Heart left ventricle (tissue), 13 donors: ENCODE results near the gene ANKRD18A.
"Not testable (repeated sequence)": the region's sequence is repeated elsewhere in the genome, so short reads cannot be mapped to it uniquely, and the experiment has no call there.

ENCODE experiments used
- POLR2A ChIP-seq, 2 donors: fragments of 450-650 bp; IDR thresholded peaks; one replicate each; pipeline ENCODE4 v1.6.1; 2017; ENCODE audit warnings: antibody characterized with exemption in 2 of 2, mild to moderate bottlenecking in 2 of 2, moderate library complexity in 2 of 2
- TF ChIP-seq, protein P1 (sequence below), 12 donors: fragments of 200-600 bp; sonication (generic) in 4 of 12; IDR thresholded peaks; one replicate each; pipeline versions ENCODE4 v1.5.0 to v1.8.0; 2018 to 2022; ENCODE audit warnings: antibody characterized with exemption in 12 of 12, mild to moderate bottlenecking in 5 of 12
- donor health status: ischemic (EF 13 %, LVEDD 7.1; RV severe dilation, severe dysfunction).
- donor health status: DM: no; HTN: yes; CAD: no.
- donor health status: DM: no; HTN: no; CAD: no.
- donor health status: ischemic (EF 25% LVEDD 6.9; RV normal size, moderate dysfunction).
- donor health status: ischemic (EF 25% LVEDD 5.7; RV mildly dilated, moderate dysfunction).
- donor health status: ischemic (EF 35%, LVEDD 5.7; RV mildly dilated, moderate dysfunction).
- donor health status: nonischemic (EF 11% LVEDD 7.7; RV severe dilation, severe dysfunction).
- donor health status: DM: yes; HTN: yes; CAD: no.
- donor health status: PGD.
- donor health status: ischemic (EF 29% LVEDD 5.4; RV normal size, mild dysfunction).
- donor health status: nonischemic (EF 23%, LVEDD 6.1; RV moderate dilation, normal function).

DNA sequence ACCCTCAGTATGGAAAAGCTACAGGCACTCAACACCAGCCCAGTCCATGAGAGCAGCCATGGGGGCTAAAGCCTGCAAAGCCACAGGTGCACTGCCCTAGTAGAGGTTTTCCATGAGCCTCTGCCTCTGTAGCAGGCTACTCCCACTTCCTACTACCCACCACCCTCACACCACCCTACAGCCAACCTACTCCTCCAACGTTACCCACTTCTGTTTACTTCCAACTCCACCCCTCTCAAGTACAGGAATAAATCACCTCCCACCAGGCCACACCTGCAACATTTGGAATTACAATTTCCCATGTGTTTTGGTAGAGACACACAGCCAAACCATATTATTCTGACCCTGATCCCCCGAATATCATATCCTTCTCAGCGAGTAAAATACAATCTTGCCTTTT lies 61.2 kb downstream of the ANKRD18A start:
- TF ChIP-seq, protein P1, sequence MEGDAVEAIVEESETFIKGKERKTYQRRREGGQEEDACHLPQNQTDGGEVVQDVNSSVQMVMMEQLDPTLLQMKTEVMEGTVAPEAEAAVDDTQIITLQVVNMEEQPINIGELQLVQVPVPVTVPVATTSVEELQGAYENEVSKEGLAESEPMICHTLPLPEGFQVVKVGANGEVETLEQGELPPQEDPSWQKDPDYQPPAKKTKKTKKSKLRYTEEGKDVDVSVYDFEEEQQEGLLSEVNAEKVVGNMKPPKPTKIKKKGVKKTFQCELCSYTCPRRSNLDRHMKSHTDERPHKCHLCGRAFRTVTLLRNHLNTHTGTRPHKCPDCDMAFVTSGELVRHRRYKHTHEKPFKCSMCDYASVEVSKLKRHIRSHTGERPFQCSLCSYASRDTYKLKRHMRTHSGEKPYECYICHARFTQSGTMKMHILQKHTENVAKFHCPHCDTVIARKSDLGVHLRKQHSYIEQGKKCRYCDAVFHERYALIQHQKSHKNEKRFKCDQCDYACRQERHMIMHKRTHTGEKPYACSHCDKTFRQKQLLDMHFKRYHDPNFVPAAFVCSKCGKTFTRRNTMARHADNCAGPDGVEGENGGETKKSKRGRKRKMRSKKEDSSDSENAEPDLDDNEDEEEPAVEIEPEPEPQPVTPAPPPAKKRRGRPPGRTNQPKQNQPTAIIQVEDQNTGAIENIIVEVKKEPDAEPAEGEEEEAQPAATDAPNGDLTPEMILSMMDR (IDR thresholded peaks at IDR 0.05): not testable (repeated sequence)
- not testable (repeated sequence) for TF ChIP-seq POLR2A (IDR thresholded peaks at IDR 0.05)
